SJCRH30 (cell line): ENCODE results near the gene LRRC75B. TPM values are rescaled to one million over a fixed set of nuclear protein-coding genes. Genes with fewer than 3 reads are reported as not detected.
"Not testable (repeated sequence)": the region's sequence is repeated elsewhere in the genome, so short reads cannot be mapped to it uniquely, and the experiment has no call there.

Experiments
- DNase-seq, 2 experiments: peaks; one replicate each; pipeline ENCODE4 v3.0.0-alpha.2; 2015 to 2020
- H3K27ac ChIP-seq: fragments of 250-450 bp; sonication (Bioruptor Pico); 2 replicates; pipeline ENCODE4 v1.5.1; 2020; ENCODE audit warnings: mild to moderate bottlenecking, moderate library complexity
- H3K27me3 ChIP-seq: fragments of 250-450 bp; sonication (Bioruptor Pico); 2 replicates; pipeline ENCODE4 v1.5.1; 2020; ENCODE audit warnings: mild to moderate bottlenecking, moderate library complexity
- H3K36me3 ChIP-seq: fragments of 250-450 bp; sonication (Bioruptor Pico); 2 replicates; pipeline ENCODE4 v1.5.1; 2020; ENCODE audit warnings: mild to moderate bottlenecking, moderate library complexity
- H3K4me1 ChIP-seq: fragments of 250-450 bp; sonication (Bioruptor Pico); 2 replicates; pipeline ENCODE4 v1.5.1; 2020; ENCODE audit warnings: mild to moderate bottlenecking, moderate library complexity
- H3K4me3 ChIP-seq: fragments of 250-450 bp; sonication (Bioruptor Pico); 2 replicates; pipeline ENCODE4 v1.5.1; 2020; ENCODE audit warnings: mild to moderate bottlenecking, moderate library complexity
- H3K9me3 ChIP-seq: fragments of 250-450 bp; sonication (Bioruptor Pico); replicated peaks from 2 replicates; pipeline ENCODE4 v1.5.1; 2020; ENCODE audit warnings: mild to moderate bottlenecking, moderate library complexity
- total RNA-seq: library from RNA; depleted of rRNA; stranded (reverse); fragments of >200 nt; shearing (Covaris generic); gene quantifications from 2 replicates; pipeline ENCODE4 v1.2.3, GENCODE V29; 2014

The LRRC75B gene
- total RNA-seq, 1 experiment from 2014 or later = 0.95 TPM

DNA sequence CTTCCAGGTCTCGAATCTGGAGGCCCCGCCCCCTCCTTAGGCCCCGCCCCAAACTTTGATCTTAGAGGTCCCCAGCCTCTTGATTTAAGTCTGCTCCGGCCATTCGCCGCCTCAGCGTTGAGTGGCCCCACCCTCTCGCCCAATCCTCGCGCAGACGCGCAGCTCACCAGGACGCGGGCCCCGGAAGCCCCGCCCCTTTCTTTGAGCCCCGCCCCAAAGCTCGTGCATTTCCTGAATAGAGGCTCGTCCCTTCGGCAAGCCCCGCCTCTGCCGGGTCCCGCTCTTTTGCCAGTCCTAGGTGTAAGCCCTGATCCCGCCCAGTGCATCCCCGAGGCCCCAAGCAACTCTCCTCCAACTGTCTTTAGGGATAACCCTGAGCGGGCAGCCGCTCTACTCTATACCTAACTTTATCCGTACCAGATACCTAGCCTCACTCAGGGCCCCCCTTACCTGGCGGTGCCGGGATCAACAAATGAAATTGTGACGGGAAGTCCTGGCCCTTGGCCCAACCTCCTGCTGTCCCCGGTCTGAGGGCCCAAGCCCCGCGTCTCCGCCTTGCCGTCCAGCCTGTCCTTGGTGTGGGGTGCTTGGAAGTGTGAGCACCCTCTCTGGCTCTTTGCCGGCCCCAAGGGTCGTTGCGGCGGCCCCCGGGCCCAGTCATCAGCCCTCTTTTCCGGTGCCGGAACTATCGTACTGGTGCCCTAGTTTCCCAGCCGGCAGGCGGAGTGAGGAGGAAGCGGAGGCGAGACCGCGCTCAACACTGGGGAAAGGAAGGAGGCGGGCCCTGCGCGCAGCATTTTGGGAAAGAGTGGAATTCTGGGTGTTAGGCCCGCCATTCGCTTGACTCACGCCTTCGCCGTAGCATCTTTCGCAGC, 37.5 kb downstream of the LRRC75B start, which contains the start of gene SNRPD3:
Gene SNRPD3, plus strand, starts transcription at position 835 of the 875 bp plus-strand sequence. CDS start 1,676 bp downstream, outside the sequence.
- peaks cover 23% of the 10 kb centered on the region for H3K36me3 ChIP-seq
- peak within 1 kb of the TSS; percentile 92 for H3K4me3 ChIP-seq
- no peaks in the 10 kb centered on the region for H3K9me3 ChIP-seq
- DNase-seq = peak; percentile 99
- H3K4me1 ChIP-seq = peaks cover 16% of the 10 kb centered on the region
- no peaks in the 10 kb centered on the region for H3K27me3 ChIP-seq
- H3K27ac ChIP-seq = peak within 1 kb of the TSS; percentile 98

DNA sequence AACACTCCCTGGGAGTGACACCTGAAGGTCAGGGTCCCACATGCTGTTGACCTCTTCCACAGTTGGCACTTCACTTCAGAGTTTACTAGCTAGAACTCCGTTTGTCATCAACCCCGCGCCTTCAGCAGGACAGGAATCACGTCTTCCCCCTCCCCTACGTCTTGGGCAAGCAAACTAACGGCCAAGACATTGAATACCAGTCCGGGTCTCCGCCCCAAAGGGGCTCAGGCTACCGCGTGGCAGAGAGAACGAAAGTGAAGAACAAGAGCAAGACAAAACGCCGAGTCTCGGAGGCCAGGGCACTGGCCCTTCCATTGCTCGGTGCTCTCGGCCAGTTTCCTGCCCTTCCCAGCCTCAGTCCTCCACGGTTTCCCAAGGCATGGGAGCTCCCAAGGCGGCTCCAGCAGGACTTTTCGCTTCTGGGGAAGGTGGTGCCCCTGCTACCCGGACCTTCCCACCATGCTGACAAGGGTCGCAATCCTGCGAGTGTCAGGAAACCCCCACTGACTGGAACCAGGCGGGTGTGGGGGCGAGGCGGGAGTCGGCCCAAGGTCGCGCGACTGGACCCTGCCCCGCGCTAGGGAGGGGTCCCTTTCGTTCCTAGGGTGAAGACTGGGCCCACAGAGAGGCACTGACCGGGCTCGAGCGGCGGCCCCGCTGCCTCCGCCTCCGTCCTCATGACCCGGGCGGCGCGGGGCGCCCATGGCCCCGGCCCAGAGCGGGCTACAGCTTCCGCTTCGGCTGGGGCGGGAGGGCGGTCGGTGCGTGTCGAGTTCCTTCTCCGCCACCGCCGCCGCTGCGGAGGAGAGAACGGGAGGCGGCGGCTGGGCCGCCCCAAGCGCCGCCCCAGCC, 38.3 kb downstream of the LRRC75B start, which contains the start of gene GUCD1:
Gene GUCD1, minus strand, starts transcription at position 826 of the 852 bp plus-strand sequence. Its CDS starts 147 bp downstream, at position 679.
- H3K9me3 ChIP-seq = no peaks in the 10 kb centered on the region
- peak within 1 kb of the TSS; percentile 92 for H3K4me3 ChIP-seq
- peaks cover 21% of the 10 kb centered on the region for H3K36me3 ChIP-seq
- H3K27ac ChIP-seq = peak within 1 kb of the TSS; percentile 98
- H3K4me1 ChIP-seq = peaks cover 16% of the 10 kb centered on the region
- DNase-seq = peak; percentile 26 to 52
- no peaks in the 10 kb centered on the region for H3K27me3 ChIP-seq

- H3K27ac ChIP-seq = peak overlapping the region; percentile 83
- no peaks in the 10 kb centered on the region for H3K9me3 ChIP-seq
- peak in 1 of 2 experiments; percentile 27 for DNase-seq
- no peaks in the 10 kb centered on the region for H3K27me3 ChIP-seq
- peak overlapping the region; percentile 92 for H3K4me3 ChIP-seq
- peaks cover 16% of the 10 kb centered on the region for H3K4me1 ChIP-seq
- H3K36me3 ChIP-seq = peaks cover 16% of the 10 kb centered on the region
These were observed 39.1 kb downstream of the LRRC75B start for GRCh38 chr22:24553597-24554312.

GRCh38 chr22:24552503-24553286, 40.2 kb downstream of the LRRC75B start:
- not testable (repeated sequence) for H3K36me3 ChIP-seq, H3K4me3 ChIP-seq, H3K9me3 ChIP-seq, H3K27ac ChIP-seq, H3K27me3 ChIP-seq
- peaks cover 16% of the 10 kb centered on the region for H3K4me1 ChIP-seq
- peak; percentile 37 to 57 for DNase-seq

GRCh38 chr22:24550902-24551435, 41.9 kb downstream of the LRRC75B start:
- Histone ChIP-seq H3K9me3 (no peaks in the 10 kb centered on the region), H3K36me3 (peaks cover 16% of the 10 kb centered on the region), H3K4me3 (no peak overlapping the region), H3K27me3 (no peaks in the 10 kb centered on the region), H3K4me1 (peaks cover 10% of the 10 kb centered on the region), H3K27ac (no peak overlapping the region)
- no peak for DNase-seq

GRCh38 chr22:24550028-24550901, 42.6 kb downstream of the LRRC75B start:
- H3K9me3 ChIP-seq = no peaks in the 10 kb centered on the region
- H3K4me1 ChIP-seq = peaks cover 18% of the 10 kb centered on the region
- H3K27me3 ChIP-seq = no peaks in the 10 kb centered on the region
- no peak overlapping the region for H3K4me3 ChIP-seq
- H3K36me3 ChIP-seq = peaks cover 16% of the 10 kb centered on the region
- DNase-seq = no peak
- no peak overlapping the region for H3K27ac ChIP-seq

DNA sequence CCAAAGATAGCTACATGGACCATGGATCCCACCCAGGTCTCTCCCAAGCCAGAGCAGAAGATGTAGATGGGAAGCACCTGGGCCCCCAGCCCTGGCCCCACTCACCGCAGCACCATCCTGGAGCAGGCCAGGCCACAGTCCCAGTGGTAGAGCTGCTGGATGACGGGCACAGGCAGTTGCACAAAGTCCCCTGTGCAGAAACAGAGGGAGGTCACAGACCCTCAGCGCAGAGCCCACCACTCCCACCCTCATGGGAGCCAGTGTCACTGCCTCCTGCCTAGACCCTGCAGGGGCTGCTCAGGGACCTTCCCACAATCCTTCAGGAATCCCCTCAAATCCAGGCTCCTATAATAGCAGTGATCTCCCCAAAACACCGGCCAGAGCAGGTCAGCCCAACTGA, 44.1 kb downstream of the LRRC75B start:
- Histone ChIP-seq H3K9me3 (no peaks in the 10 kb centered on the region), H3K27me3 (no peaks in the 10 kb centered on the region), H3K27ac (no peak overlapping the region), H3K4me1 (peaks cover 25% of the 10 kb centered on the region), H3K4me3 (no peak overlapping the region), H3K36me3 (peaks cover 16% of the 10 kb centered on the region)
- no peak for DNase-seq

GRCh38 chr22:24543679-24544243, 49.1 kb downstream of the LRRC75B start:
- H3K36me3 ChIP-seq = peaks cover 39% of the 10 kb centered on the region
- no peak overlapping the region for H3K27ac ChIP-seq
- H3K4me3 ChIP-seq = no peak overlapping the region
- DNase-seq = no peak
- H3K9me3 ChIP-seq = no peaks in the 10 kb centered on the region
- H3K4me1 ChIP-seq = peaks cover 25% of the 10 kb centered on the region
- no peaks in the 10 kb centered on the region for H3K27me3 ChIP-seq

DNA sequence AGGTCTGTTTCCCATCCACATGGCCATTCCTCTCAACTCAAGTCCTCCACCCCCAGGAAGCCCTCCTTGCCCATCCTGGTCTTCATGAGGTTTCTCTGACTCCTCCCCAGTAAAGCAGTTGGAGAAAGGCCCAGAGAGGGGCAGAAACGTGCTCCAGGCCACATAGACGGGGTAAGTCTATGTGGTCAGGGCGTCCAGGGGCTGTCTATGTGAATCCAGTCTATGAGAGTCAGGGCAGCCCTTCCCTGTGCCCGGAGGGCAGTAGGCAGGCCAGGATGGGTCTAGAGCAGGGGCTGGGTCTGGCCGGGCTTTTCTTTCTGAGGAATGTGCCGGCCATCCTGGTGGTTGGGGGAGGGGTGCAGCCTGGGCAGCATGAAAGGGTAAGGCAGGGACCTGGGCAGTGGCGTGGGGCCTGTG, 49.7 kb downstream of the LRRC75B start:
- Histone ChIP-seq H3K27me3 (no peaks in the 10 kb centered on the region), H3K27ac (no peak overlapping the region; the same call in 1 of the 2 replicates), H3K4me1 (peaks cover 25% of the 10 kb centered on the region), H3K9me3 (no peaks in the 10 kb centered on the region), H3K4me3 (no peak overlapping the region), H3K36me3 (peaks cover 39% of the 10 kb centered on the region)
- DNase-seq = no peak

DNA sequence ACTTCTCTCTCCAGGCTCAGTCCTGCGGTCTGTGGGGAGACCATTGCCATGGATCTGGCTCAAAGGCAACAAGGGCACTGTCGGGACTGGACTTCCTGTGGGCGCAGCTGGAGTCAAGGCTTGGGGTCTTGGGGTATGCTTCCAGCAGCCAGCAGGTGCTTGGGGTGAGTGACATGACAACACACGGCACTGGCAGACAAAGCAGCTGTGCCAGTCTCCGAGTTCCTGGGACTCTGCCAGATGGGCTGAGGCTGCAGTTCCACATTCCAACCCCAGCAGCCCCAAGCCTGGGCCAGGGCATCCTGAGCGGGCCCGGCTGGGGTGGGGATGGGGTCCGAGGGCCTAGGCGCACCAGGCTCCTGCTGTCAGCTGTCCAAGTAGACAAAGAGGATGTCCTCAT, 50.2 kb downstream of the LRRC75B start:
- Histone ChIP-seq H3K27me3 (no peaks in the 10 kb centered on the region), H3K27ac (no peak overlapping the region; the same call in 1 of the 2 replicates), H3K4me1 (peaks cover 26% of the 10 kb centered on the region), H3K36me3 (peaks cover 37% of the 10 kb centered on the region), H3K4me3 (no peak overlapping the region), H3K9me3 (no peaks in the 10 kb centered on the region)
- DNase-seq = peak; percentile 49 to 51

DNA sequence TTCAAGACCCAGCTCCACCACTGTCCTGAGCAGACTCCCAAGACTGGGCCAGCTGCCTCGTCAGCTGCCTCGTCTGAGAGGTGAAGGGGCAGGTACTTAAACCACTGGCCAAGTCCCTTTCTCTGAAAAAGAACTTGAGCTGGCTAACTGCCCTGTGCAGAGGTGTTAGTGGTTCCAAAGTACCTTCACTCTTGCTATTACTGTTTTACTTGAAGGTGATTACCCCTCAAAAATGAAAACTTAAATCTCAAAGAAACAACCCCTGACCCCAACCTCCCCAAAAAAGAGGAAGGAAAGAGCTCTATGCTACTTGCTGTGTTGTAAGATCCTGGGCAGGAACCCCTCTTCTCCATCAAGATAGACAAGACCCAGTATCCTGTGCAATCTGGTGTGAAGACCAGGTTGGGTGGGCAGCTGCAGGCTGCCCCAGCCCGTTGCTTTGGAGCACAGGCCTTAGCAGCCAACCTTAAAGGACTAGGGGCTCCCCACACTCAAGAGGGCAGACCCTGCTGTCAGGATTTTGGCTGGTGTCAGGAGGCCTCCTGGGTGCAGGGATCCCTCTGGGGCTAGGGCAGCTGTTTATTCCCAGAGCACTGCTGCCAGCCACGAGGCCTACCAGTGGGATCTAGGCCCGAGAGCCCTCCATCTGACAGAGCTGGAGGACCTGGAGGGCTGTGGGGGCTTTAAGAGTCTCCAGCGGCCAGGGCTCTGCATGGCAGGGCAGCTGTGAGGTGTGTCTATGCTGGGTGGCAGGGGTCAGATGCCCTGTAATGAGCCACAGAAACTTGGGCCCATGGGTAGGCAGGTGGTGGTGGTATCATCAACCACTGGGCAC, 51.0 kb downstream of the LRRC75B start:
- no peaks in the 10 kb centered on the region for H3K27me3 ChIP-seq
- no peak overlapping the region for H3K27ac ChIP-seq
- H3K36me3 ChIP-seq = peaks cover 30% of the 10 kb centered on the region
- H3K4me1 ChIP-seq = peaks cover 33% of the 10 kb centered on the region
- no peaks in the 10 kb centered on the region for H3K9me3 ChIP-seq
- no peak for DNase-seq
- H3K4me3 ChIP-seq = no peak overlapping the region

DNA sequence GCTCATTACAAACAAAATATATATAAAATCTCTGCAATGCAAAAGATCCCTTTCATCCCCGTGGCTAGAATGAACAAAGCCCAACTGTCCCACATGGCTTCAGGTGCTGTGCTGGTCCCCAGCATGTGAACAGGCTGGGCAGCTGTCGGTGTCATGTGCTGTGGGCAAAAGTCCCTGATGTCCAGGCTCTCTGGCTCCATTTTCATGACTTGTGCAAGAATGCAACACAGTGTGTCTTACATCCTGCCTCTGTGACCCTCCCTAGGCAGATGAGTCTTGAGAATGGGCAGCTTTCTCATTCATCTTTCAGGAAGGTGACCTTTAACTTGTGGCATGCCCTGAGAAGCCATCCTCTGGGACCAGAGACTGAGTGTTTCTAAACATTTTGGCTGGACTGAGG, 52.4 kb downstream of the LRRC75B start:
- Histone ChIP-seq H3K27ac (no peak overlapping the region), H3K9me3 (no peaks in the 10 kb centered on the region), H3K4me3 (no peak overlapping the region), H3K4me1 (peaks cover 41% of the 10 kb centered on the region), H3K27me3 (no peaks in the 10 kb centered on the region), H3K36me3 (peaks cover 24% of the 10 kb centered on the region)
- no peak for DNase-seq
